Mammary epithelial cell (primary cell): ENCODE data around the gene HHATL.

Experiments used
- EZH2 ChIP-seq: IDR thresholded peaks from 2 replicates; pipeline ENCODE4 v1.6.1; 2012; ENCODE audit warnings: low read length, inconsistent platforms, borderline replicate concordance
- TF ChIP-seq, protein P1 (sequence below), 2 donors: IDR thresholded peaks in 1 of 2; conservative IDR thresholded peaks in 1 of 2; 2 replicates each; pipeline ENCODE4 v1.5.1; 2011 to 2012; ENCODE audit warnings: inconsistent platforms in 2 of 2, low read length in 2 of 2, mild to moderate bottlenecking in 2 of 2, control low read depth in 1 of 2, low read depth in 1 of 2; ENCODE audit not compliant: insufficient read depth in 1 of 2; ENCODE audit errors: extremely low read depth in 1 of 2

DNA sequence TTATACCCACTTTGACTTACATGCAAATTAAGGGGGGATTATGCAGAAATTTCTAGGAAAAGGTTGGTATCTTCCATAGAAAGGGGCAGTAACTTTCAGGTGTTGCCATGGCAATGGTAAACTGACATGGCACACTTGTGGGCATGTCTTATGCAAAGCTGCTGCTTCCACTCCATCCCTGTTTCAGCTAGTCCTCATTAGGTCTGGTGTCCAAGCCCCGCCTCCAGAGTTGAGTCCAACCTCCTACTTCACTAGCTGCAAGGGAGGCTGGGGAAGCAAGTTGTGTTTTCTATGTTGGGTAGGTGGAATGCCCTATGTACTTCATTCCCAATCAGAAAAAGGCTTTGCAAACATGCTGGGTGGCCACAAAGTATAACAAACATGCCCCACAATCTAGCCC, 31.9 kb downstream of the HHATL start:
- TF ChIP-seq, protein P1, sequence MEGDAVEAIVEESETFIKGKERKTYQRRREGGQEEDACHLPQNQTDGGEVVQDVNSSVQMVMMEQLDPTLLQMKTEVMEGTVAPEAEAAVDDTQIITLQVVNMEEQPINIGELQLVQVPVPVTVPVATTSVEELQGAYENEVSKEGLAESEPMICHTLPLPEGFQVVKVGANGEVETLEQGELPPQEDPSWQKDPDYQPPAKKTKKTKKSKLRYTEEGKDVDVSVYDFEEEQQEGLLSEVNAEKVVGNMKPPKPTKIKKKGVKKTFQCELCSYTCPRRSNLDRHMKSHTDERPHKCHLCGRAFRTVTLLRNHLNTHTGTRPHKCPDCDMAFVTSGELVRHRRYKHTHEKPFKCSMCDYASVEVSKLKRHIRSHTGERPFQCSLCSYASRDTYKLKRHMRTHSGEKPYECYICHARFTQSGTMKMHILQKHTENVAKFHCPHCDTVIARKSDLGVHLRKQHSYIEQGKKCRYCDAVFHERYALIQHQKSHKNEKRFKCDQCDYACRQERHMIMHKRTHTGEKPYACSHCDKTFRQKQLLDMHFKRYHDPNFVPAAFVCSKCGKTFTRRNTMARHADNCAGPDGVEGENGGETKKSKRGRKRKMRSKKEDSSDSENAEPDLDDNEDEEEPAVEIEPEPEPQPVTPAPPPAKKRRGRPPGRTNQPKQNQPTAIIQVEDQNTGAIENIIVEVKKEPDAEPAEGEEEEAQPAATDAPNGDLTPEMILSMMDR (conservative IDR thresholded peaks at IDR 0.05 in 1 of 2, IDR thresholded peaks at IDR 0.05 in 1 of 2; ENCODE audit: extremely low read depth in 1 of 2, insufficient read depth in 1 of 2, low read depth in 1 of 2, low read length in 2 of 2), result no peak
- no peak for TF ChIP-seq EZH2
